ENCODE results near the gene AMOTL2. TPM values are rescaled to one million over a fixed set of nuclear protein-coding genes. Genes with fewer than 3 reads are reported as not detected.

AMOTL2 gene
- total RNA-seq, 1 experiment from 2014 or later, result 30.9 TPM

DNA sequence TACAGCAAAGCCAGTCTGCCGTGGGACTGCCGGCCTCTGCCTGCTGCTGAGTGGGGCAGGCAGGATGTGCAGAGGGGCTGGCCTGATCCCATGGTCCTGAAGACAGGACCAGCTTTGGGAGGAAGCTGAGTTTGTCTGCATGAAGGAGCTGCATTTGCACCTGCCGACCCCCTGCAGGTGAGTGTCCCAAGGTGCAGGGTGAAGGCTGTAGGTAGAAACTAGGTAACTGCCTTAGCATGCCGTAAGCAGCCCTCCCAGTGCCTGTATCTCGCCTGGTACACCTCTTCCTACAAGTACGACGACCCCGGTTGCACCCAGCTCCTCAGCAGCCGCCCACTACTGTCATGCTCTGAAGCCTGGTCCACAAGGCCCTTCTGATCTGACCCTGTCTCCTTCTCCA is 34.9 kb downstream of the AMOTL2 start:
- no peaks in the 10 kb centered on the region for H3K27me3 ChIP-seq (ENCODE audit: insufficient read depth, low read length)
- no peak overlapping the region for H3K4me2 ChIP-seq (ENCODE audit: insufficient read depth, insufficient read length, low read length)
- Mint-ChIP-seq H3K27ac (peak overlapping the region in 1 of 3 experiments; percentile 50; a peak in 1 of 7 replicates), H3K4me1 (peaks cover 15 to 28% of the 10 kb centered on the region in 2 experiments), H3K9me3 (no peaks in the 10 kb centered on the region), H3K4me3 (no peak overlapping the region), H3K36me3 (ENCODE audit: insufficient read depth in 1 of 3, low read depth in 3 of 3) (no peaks in the 10 kb centered on the region; a peak in 1 of 7 replicates), H3K27me3 (ENCODE audit: low read depth) (peaks cover 9% of the 10 kb centered on the region)
- H3K23ac ChIP-seq (ENCODE audit: insufficient read length, low read depth, low read length), result no peak overlapping the region
- H3K4ac ChIP-seq (ENCODE audit: low read depth, low read length), result no peak overlapping the region
- H2BK120ac ChIP-seq (ENCODE audit: low read depth, low read length, poor library complexity, severe bottlenecking), result no peak overlapping the region
- no peak overlapping the region for H4K8ac ChIP-seq (replicated peaks; ENCODE audit: insufficient read length, low read depth, low read length)
- H2AK5ac ChIP-seq (ENCODE audit: insufficient read length, low read length), result no peak overlapping the region
- no peak overlapping the region for H2BK5ac ChIP-seq (ENCODE audit: insufficient read length, low read length)
- H4K5ac ChIP-seq (ENCODE audit: insufficient read length, low read depth, low read length), result no peak overlapping the region
- H2AFZ ChIP-seq (ENCODE audit: low read length), result no peak overlapping the region
- no peaks in the 10 kb centered on the region for H3K9me3 ChIP-seq (ENCODE audit: control insufficient read depth, low read depth, low read length)
- no peak overlapping the region for H3K56ac ChIP-seq (ENCODE audit: insufficient read length, low read depth, low read length)
- H3K9ac ChIP-seq (ENCODE audit: extremely low read depth, insufficient read length, low read length), result no peak overlapping the region
- H3K79me1 ChIP-seq (ENCODE audit: insufficient read depth, low read depth, low read length, poor library complexity, severe bottlenecking), result no peaks in the 10 kb centered on the region
- no peak overlapping the region for H3K27ac ChIP-seq (ENCODE audit: insufficient read length, low read depth, low read length)
- TF ChIP-seq, protein P1, sequence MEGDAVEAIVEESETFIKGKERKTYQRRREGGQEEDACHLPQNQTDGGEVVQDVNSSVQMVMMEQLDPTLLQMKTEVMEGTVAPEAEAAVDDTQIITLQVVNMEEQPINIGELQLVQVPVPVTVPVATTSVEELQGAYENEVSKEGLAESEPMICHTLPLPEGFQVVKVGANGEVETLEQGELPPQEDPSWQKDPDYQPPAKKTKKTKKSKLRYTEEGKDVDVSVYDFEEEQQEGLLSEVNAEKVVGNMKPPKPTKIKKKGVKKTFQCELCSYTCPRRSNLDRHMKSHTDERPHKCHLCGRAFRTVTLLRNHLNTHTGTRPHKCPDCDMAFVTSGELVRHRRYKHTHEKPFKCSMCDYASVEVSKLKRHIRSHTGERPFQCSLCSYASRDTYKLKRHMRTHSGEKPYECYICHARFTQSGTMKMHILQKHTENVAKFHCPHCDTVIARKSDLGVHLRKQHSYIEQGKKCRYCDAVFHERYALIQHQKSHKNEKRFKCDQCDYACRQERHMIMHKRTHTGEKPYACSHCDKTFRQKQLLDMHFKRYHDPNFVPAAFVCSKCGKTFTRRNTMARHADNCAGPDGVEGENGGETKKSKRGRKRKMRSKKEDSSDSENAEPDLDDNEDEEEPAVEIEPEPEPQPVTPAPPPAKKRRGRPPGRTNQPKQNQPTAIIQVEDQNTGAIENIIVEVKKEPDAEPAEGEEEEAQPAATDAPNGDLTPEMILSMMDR (conservative IDR thresholded peaks at IDR 0.05), result peak; percentile 38; the same call in 2 of the 3 replicates
- WGBS (ENCODE audit: extremely low coverage, insufficient read length, low lambda C conversion rate), result no CpG with 5 or more reads among the region's 9 CpGs
- no peaks in the 10 kb centered on the region for H3K79me2 ChIP-seq (ENCODE audit: insufficient read depth, low read length)
- DNase-seq, result peak; percentile 49
- H3K14ac ChIP-seq (ENCODE audit: insufficient read depth, low read length), result no peak overlapping the region
- no peak overlapping the region for H3T11ph ChIP-seq (ENCODE audit: low read length)
- no peaks in the 10 kb centered on the region for H3K23me2 ChIP-seq (ENCODE audit: insufficient read length, low read depth, low read length, poor library complexity, severe bottlenecking)
- no peak overlapping the region for H3K18ac ChIP-seq (ENCODE audit: insufficient read length, low read depth, low read length)
- H4K20me1 ChIP-seq (ENCODE audit: control insufficient read depth, insufficient read depth, insufficient read length), result no peaks in the 10 kb centered on the region
- no peak overlapping the region for H2BK12ac ChIP-seq (ENCODE audit: insufficient read length, low read depth, low read length)
- no peak overlapping the region for H2BK15ac ChIP-seq (ENCODE audit: low read depth, low read length)
- no peak overlapping the region for H2BK20ac ChIP-seq (ENCODE audit: low read depth, low read length, poor library complexity, severe bottlenecking)
- peaks cover 9% of the 10 kb centered on the region; the same call in 1 of the 2 replicates for H3K4me1 ChIP-seq (ENCODE audit: insufficient read depth, low read length)
- H4K91ac ChIP-seq (ENCODE audit: insufficient read length, low read depth, low read length), result no peak overlapping the region

Data from H9 (cell line).